ENCODE results near the gene ROBO4.

Gene ROBO4

GRCh38 chr11:124841201-124841600, 56.5 kb downstream of the ROBO4 start:
- no peak for DNase-seq (ENCODE audit: low spot score)

GRCh38 chr11:124840666-124841065, 57.0 kb downstream of the ROBO4 start:
- DNase-seq (ENCODE audit: low spot score), result no peak

- DNase-seq (ENCODE audit: low spot score), result no peak
These were observed 57.6 kb downstream of the ROBO4 start for GRCh38 chr11:124839972-124840621.

GRCh38 chr11:124839128-124839971, 58.3 kb downstream of the ROBO4 start:
- no peak for DNase-seq (ENCODE audit: low spot score)

- no peak for DNase-seq (ENCODE audit: low spot score)
These were observed 58.9 kb downstream of the ROBO4 start for GRCh38 chr11:124838805-124839127.

- no peak for DNase-seq (ENCODE audit: low spot score)
These were observed 60.2 kb downstream of the ROBO4 start for GRCh38 chr11:124837491-124837856.

GRCh38 chr11:124835918-124836317, 61.7 kb downstream of the ROBO4 start:
- DNase-seq (ENCODE audit: low spot score), result no peak

GRCh38 chr11:124834526-124835180, 63.0 kb downstream of the ROBO4 start:
- no peak for DNase-seq (ENCODE audit: low spot score)
